ENCODE data around the gene TPSG1.
"Not testable (repeated sequence)": the region's sequence is repeated elsewhere in the genome, so short reads cannot be mapped to it uniquely, and the experiment has no call there.

TPSG1 gene

GRCh38 chr16:1196494-1196893 is 28.6 kb downstream of the TPSG1 start:
- no peak overlapping the region for H3K4me3 ChIP-seq (ENCODE audit: low read length)
- no peak overlapping the region for H3K4me2 ChIP-seq (ENCODE audit: low read length)
- peaks cover 20% of the 10 kb centered on the region for H3K27me3 ChIP-seq (ENCODE audit: control insufficient read depth, insufficient read depth, low read length)
- H3K9me3 ChIP-seq (replicated peaks; ENCODE audit: low read length), result no peaks in the 10 kb centered on the region
- no peaks in the 10 kb centered on the region for H3K4me1 ChIP-seq (ENCODE audit: control insufficient read depth, insufficient read depth, low read length)
- H3K36me3 ChIP-seq (ENCODE audit: insufficient read depth, low read length), result no peaks in the 10 kb centered on the region
- no peak overlapping the region for H3K9ac ChIP-seq (ENCODE audit: low read depth, low read length)

- Histone ChIP-seq H3K9ac (ENCODE audit: low read depth, low read length) (no peak overlapping the region), H3K36me3 (ENCODE audit: insufficient read depth, low read length) (no peaks in the 10 kb centered on the region), H3K27me3 (ENCODE audit: control insufficient read depth, insufficient read depth, low read length) (peaks cover 20% of the 10 kb centered on the region), H3K4me1 (ENCODE audit: control insufficient read depth, insufficient read depth, low read length) (no peaks in the 10 kb centered on the region), H3K9me3 (replicated peaks; ENCODE audit: low read length) (no peaks in the 10 kb centered on the region), H3K4me3 (ENCODE audit: low read length) (no peak overlapping the region), H3K4me2 (ENCODE audit: low read length) (no peak overlapping the region)
These were observed 29.7 kb downstream of the TPSG1 start for GRCh38 chr16:1195393-1195666.

- no peaks in the 10 kb centered on the region for H3K9me3 ChIP-seq (replicated peaks; ENCODE audit: low read length)
- H3K9ac ChIP-seq (ENCODE audit: low read depth, low read length), result no peak overlapping the region
- H3K4me1 ChIP-seq (ENCODE audit: control insufficient read depth, insufficient read depth, low read length), result no peaks in the 10 kb centered on the region
- H3K4me2 ChIP-seq (ENCODE audit: low read length), result no peak overlapping the region
- H3K36me3 ChIP-seq (ENCODE audit: insufficient read depth, low read length), result no peaks in the 10 kb centered on the region
- H3K27me3 ChIP-seq (ENCODE audit: control insufficient read depth, insufficient read depth, low read length), result peaks cover 20% of the 10 kb centered on the region
- no peak overlapping the region for H3K4me3 ChIP-seq (ENCODE audit: low read length)
These were observed 30.2 kb downstream of the TPSG1 start for GRCh38 chr16:1194665-1195392.

- Histone ChIP-seq H3K4me2 (ENCODE audit: low read length) (no peak overlapping the region), H3K9me3 (replicated peaks; ENCODE audit: low read length) (no peaks in the 10 kb centered on the region), H3K9ac (ENCODE audit: low read depth, low read length) (no peak overlapping the region), H3K27me3 (ENCODE audit: control insufficient read depth, insufficient read depth, low read length) (peaks cover 20% of the 10 kb centered on the region), H3K4me1 (ENCODE audit: control insufficient read depth, insufficient read depth, low read length) (no peaks in the 10 kb centered on the region), H3K4me3 (ENCODE audit: low read length) (no peak overlapping the region), H3K36me3 (ENCODE audit: insufficient read depth, low read length) (no peaks in the 10 kb centered on the region)
These were observed 31.1 kb downstream of the TPSG1 start for GRCh38 chr16:1193825-1194581.

DNA sequence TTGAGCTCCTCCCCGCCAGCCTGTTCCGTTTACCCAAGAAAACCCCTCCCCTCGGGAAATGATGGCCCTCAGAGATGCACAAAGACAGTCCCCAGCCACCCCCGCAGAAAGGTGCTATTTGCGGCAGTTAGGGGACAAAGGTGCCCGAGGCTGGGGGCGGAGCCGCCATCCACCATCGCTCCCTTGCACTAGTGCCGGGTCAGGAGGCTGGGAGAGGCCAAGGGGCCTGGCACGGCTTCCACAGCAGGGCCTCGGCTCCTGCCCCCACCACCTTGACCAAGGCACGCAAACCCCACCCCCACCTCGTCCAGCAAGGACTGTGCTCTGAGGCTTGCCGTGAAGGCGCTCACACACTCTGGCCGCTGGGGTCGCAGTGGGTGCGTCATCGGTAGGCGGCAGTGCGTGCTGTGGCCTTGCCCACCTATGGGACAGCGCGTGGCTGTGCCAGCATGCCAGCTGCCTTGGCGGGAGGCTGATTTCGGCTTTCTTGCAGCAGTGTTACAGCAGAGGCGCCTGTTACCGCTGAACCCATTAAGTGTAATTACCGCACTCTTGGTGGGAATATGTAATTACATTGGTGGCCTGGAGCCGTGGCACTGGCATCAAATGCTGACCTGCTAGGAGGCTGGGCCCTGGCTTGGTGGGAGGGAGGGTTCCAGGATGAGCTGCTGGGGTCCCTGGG is 31.8 kb downstream of the TPSG1 start:
- Histone ChIP-seq H3K9me3 (replicated peaks; ENCODE audit: low read length) (no peaks in the 10 kb centered on the region), H3K4me1 (ENCODE audit: control insufficient read depth, insufficient read depth, low read length) (no peaks in the 10 kb centered on the region), H3K27me3 (ENCODE audit: control insufficient read depth, insufficient read depth, low read length) (peaks cover 20% of the 10 kb centered on the region), H3K4me3 (ENCODE audit: low read length) (no peak overlapping the region), H3K36me3 (ENCODE audit: insufficient read depth, low read length) (no peaks in the 10 kb centered on the region), H3K9ac (ENCODE audit: low read depth, low read length) (no peak overlapping the region), H3K4me2 (ENCODE audit: low read length) (no peak overlapping the region)

DNA sequence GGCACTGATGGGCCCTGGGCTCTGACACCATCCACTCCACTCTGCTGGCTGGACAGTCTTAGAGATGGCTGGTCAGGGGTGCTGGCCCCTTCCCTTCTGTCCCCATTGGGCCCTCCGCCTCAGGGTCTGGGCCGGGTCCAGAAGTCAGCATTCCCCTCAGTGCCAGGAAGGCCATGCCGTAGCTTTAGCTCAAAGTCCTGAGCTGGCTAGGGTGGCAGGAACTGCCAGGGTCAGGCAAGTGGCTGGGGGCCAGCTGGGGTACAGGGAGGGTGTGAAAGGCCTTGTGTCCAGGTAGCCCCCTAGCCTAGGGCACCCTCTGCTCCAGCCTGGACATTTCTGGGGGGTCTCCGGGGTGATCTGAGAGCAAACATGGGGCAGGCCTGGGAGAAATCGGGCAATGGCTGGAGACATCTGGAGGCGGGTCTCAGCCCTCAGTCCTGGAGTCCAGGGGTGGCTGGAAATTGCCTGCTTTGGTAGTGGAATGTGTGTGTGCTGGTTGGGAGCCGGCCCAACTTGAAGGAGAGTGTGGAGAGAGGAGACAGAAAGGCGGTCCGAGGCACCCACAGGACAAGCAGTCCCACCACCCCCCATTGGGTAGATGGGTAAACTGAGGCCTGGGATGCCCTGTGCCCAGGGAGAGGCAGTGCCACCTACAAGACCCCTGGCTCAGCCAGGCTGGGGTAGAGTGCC is 32.5 kb downstream of the TPSG1 start:
- Histone ChIP-seq H3K4me3 (ENCODE audit: low read length) (no peak overlapping the region), H3K9ac (ENCODE audit: low read depth, low read length) (no peak overlapping the region), H3K9me3 (replicated peaks; ENCODE audit: low read length) (no peaks in the 10 kb centered on the region), H3K36me3 (ENCODE audit: insufficient read depth, low read length) (no peaks in the 10 kb centered on the region), H3K4me2 (ENCODE audit: low read length) (no peak overlapping the region), H3K27me3 (ENCODE audit: control insufficient read depth, insufficient read depth, low read length) (peaks cover 26% of the 10 kb centered on the region), H3K4me1 (ENCODE audit: control insufficient read depth, insufficient read depth, low read length) (no peaks in the 10 kb centered on the region)

DNA sequence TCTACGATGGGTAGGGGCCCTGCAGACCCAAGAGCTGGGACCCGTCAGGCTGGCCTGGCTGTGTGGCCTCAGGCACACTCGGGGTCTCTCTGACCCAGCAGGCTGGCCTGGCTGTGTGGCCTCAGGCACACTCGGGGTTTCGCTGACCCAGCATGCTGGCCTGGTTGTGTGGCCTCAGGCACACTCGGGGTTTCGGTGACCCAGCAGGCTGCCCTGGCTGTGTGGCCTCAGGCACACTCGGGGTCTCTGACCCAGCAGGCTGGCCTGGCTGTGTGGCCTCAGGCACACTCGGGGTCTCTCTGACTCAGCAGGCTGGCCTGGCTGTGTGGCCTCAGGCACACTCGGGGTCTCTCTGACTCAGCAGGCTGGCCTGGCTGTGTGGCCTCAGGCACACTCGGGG is 34.3 kb downstream of the TPSG1 start:
- H3K36me3 ChIP-seq (ENCODE audit: insufficient read depth, low read length); H3K9me3 ChIP-seq (replicated peaks; ENCODE audit: low read length); H3K9ac ChIP-seq (ENCODE audit: low read depth, low read length); H3K4me3 ChIP-seq (ENCODE audit: low read length); H3K4me1 ChIP-seq (ENCODE audit: control insufficient read depth, insufficient read depth, low read length); H3K4me2 ChIP-seq (ENCODE audit: low read length): not testable (repeated sequence)
- H3K27me3 ChIP-seq (ENCODE audit: control insufficient read depth, insufficient read depth, low read length), result peaks cover 20% of the 10 kb centered on the region

GRCh38 chr16:1189455-1189854 is 35.6 kb downstream of the TPSG1 start:
- no peaks in the 10 kb centered on the region for H3K4me1 ChIP-seq (ENCODE audit: control insufficient read depth, insufficient read depth, low read length)
- no peaks in the 10 kb centered on the region for H3K36me3 ChIP-seq (ENCODE audit: insufficient read depth, low read length)
- no peak overlapping the region for H3K4me3 ChIP-seq (ENCODE audit: low read length)
- no peak overlapping the region for H3K4me2 ChIP-seq (ENCODE audit: low read length)
- peaks cover 21% of the 10 kb centered on the region for H3K27me3 ChIP-seq (ENCODE audit: control insufficient read depth, insufficient read depth, low read length)
- H3K9me3 ChIP-seq (replicated peaks; ENCODE audit: low read length), result no peaks in the 10 kb centered on the region
- H3K9ac ChIP-seq (ENCODE audit: low read depth, low read length), result no peak overlapping the region

DNA sequence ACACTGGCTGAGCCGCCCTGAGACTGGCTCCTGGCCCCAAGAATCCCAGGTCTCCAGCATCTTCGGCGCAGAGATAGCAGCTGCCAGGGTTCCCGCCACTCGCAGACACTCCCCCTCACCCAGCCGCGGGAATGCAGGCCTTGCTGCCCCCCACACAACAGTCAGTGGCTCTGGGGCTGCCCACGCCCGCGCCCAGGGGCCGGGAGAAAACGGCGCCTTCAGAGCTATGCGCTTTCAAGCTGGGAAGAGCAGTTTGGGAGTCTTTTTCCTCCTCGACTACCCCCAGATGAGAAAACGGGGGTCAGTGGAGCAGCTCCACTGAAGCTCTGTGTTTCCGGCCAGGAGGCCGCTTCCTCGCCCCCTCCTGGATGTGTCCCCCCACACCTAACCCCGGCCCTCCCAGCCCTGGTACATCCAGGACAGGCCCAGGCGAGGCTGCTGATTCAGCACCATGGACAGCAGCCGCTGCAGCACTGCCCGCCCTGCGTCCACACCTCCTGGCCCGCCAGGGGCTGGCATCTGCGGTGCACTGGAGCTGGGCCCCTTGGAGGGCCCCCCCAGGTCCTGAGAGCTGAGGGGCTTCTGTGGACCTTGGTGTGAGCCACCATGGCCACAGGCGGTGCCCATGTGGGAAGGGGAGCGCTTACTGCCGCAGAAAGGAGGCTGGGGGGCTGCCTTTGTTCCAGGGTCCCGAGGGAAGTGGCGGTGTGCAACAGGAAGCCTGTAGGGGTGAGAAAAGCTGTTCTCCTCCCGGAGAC is 36.5 kb downstream of the TPSG1 start:
- Histone ChIP-seq H3K9ac (ENCODE audit: low read depth, low read length) (no peak overlapping the region), H3K27me3 (ENCODE audit: control insufficient read depth, insufficient read depth, low read length) (peaks cover 25% of the 10 kb centered on the region), H3K36me3 (ENCODE audit: insufficient read depth, low read length) (no peaks in the 10 kb centered on the region)

GRCh38 chr16:1185460-1186207 is 39.4 kb downstream of the TPSG1 start:
- not testable (repeated sequence) for H3K4me3 ChIP-seq (ENCODE audit: low read length); H3K4me2 ChIP-seq (ENCODE audit: low read length); H3K9ac ChIP-seq (ENCODE audit: low read depth, low read length); H3K36me3 ChIP-seq (ENCODE audit: insufficient read depth, low read length); H3K9me3 ChIP-seq (replicated peaks; ENCODE audit: low read length)
- Histone ChIP-seq H3K4me1 (ENCODE audit: control insufficient read depth, insufficient read depth, low read length) (peaks cover 22% of the 10 kb centered on the region), H3K27me3 (ENCODE audit: control insufficient read depth, insufficient read depth, low read length) (peaks cover 27% of the 10 kb centered on the region)

More for the DNA sequence above, 36.5 kb downstream of the TPSG1 start:
- no peak overlapping the region for H3K4me2 ChIP-seq (ENCODE audit: low read length)
- no peak overlapping the region for H3K4me3 ChIP-seq (ENCODE audit: low read length)
- H3K9me3 ChIP-seq (replicated peaks; ENCODE audit: low read length), result no peaks in the 10 kb centered on the region
- H3K4me1 ChIP-seq (ENCODE audit: control insufficient read depth, insufficient read depth, low read length), result no peaks in the 10 kb centered on the region

Data from skeletal muscle satellite cell (primary cell).